Measurements from ENCODE around the gene SLC66A2. TPM values are rescaled to one million over a fixed set of nuclear protein-coding genes. Genes with fewer than 3 reads are reported as not detected.

SLC66A2 gene
- total and polyA plus RNA-seq, 2 donors = 14.8 to 47.8 TPM

DNA sequence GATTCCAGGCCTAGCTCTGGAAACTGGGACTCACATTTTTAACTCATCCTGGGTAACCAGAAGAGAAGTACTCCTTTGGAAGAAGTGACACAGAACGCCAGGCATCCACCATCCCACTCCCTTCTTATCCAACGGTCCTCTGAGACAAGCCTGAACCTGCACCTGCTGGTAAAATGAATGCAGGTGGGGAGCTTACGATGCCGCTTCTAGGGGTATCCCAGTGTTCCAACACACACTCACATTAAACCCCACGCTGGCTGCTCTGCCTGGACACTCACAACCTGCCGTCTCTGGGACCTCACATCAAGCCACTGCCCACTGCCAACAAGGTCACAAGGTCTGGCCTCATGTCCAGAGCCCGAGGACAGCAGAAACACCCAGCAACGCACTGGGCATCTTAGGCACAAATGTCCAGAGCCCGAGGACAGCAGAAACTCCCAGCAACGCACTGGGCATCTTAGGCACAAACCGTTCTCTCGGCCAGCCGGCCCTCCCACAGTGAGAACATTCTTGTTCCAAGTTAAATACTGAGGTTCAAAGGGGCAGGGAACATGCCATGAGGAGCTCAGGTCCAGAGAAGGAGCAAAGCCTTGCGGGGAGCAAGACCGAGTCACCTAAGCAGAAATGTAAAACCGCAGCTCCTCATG, 9.9 kb downstream of the SLC66A2 start:
- no peaks in the 10 kb centered on the region for H3K4me1 ChIP-seq (ENCODE audit: insufficient read depth)
- H3K4me3 ChIP-seq (ENCODE audit: low read depth, low read length) = no peak overlapping the region
- no peak for DNase-seq (ENCODE audit: extremely low spot score)
- WGBS = 87% methylated on average over 16 of the region's 16 CpGs
- H3K27ac ChIP-seq (ENCODE audit: low read depth) = no peak overlapping the region
- no peaks in the 10 kb centered on the region for H3K36me3 ChIP-seq (ENCODE audit: insufficient read depth)

DNA sequence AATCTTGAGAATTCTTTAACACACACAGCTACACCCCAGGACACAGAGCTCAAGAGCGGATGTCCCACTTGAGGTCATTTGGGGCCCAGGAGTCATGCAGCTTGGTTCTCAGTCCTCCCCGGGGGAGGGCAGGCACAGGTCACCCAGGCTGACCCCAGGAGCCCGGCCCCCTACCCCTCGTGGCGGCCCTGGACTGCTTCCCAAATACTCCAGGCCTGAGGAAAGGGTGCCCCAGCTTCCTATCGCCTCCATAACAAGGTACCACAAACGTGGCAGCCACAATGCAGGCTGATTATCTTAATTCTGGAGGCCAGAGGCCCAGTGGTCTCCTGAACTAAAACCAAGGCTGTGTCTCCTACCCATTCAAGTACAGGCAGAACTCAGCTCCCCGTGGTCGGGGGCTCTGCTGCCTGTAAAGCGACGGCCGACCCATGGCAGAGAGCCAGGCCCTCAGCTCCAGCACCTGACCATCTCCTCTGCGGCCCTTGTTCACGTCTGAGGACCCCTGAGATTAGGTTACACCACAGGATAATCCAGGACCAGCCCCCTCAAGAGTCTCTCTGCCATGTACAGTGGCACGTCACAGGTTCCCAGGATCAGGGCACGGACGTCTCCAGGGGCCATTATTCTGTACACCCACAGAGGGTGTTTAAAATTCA, 10.5 kb downstream of the SLC66A2 start:
- H3K4me1 ChIP-seq (ENCODE audit: insufficient read depth) = no peaks in the 10 kb centered on the region
- H3K27ac ChIP-seq (ENCODE audit: low read depth) = no peak overlapping the region
- no peak overlapping the region for H3K4me3 ChIP-seq (ENCODE audit: low read depth, low read length)
- no peaks in the 10 kb centered on the region for H3K36me3 ChIP-seq (ENCODE audit: insufficient read depth)
- DNase-seq (ENCODE audit: extremely low spot score) = no peak
- WGBS = 86% methylated on average over 17 of the region's 17 CpGs

DNA sequence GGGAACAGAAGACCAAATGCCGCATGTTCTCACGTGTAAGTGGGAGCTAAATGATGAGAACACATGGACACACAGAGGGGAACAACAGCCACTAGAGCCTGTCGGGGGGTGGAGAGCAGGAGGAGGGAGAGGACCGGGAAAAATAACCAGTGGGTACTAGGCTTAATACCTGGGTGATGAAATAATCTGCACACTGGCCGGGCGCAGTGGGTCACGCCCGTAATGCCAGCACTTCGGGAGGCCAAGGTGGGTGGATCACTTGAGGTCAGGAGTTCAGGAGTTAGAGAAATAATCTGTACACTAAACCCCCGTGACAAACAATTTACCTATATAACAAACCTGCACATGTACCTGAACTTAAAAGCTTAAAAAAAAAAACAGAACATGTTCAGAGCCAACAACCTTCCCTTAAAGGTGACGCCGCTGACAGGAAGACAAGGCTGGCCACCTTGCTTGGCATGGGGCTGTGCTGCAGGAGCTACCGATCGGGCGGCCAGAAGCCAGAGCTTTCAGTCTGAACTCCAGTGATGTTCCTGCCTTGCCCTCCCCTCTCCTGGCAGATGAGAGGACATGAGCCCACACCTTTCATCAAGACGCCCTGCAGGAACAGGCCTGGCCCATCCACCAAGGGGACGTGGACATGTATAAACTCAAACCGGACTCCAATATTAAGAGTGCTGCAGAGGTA, 11.2 kb downstream of the SLC66A2 start:
- WGBS = 96% methylated on average over 18 of the region's 18 CpGs
- H3K36me3 ChIP-seq (ENCODE audit: insufficient read depth) = no peaks in the 10 kb centered on the region
- no peaks in the 10 kb centered on the region for H3K4me1 ChIP-seq (ENCODE audit: insufficient read depth)
- H3K4me3 ChIP-seq (ENCODE audit: low read depth, low read length) = no peak overlapping the region
- DNase-seq (ENCODE audit: extremely low spot score) = no peak
- H3K27ac ChIP-seq (ENCODE audit: low read depth) = no peak overlapping the region

DNA sequence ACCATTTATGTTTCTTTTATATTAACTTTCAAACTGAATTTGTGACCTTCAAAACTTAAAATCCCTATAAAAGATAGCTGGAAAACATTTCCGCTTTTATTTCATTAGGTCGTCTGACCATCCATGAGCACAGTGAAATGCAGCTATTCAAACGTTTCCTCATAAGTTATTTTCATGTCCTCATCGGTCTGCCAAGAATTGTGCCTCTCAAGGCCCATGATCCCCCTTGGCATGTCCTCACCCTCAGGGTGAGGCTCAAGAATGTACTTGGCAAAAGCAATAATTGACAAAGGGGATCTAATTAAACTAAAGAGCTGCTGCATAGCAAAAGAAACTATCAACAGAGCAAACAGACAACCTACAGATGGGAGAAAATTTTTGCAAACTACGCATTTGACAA, 12.4 kb downstream of the SLC66A2 start:
- DNase-seq (ENCODE audit: extremely low spot score) = no peak
- Histone ChIP-seq H3K27ac (ENCODE audit: low read depth) (no peak overlapping the region), H3K4me1 (ENCODE audit: insufficient read depth) (no peaks in the 10 kb centered on the region), H3K36me3 (ENCODE audit: insufficient read depth) (no peaks in the 10 kb centered on the region), H3K4me3 (ENCODE audit: low read depth, low read length) (no peak overlapping the region)
- 71% methylated on average over 5 of the region's 5 CpGs for WGBS

DNA sequence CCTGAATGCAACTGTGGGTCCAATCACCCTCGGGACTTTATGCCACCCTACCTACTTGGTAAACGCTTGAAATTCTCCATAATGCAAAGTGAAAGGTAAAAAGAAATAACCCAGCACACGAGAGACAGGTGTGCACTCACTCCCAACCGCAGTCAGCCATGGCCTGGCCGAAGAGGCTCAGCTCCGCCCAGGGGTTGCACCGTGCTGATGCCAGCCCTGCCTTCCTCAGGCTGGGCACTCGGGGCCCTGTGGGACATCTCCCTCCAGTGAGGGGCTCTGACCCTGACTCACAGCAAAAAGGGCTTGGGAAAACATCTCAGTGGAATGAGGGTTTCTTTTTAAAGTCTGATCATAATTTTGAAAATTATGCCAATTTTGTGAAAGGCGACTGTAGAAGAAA, 13.3 kb downstream of the SLC66A2 start:
- H3K4me1 ChIP-seq (ENCODE audit: insufficient read depth) = no peaks in the 10 kb centered on the region
- H3K27ac ChIP-seq (ENCODE audit: low read depth) = no peak overlapping the region
- H3K4me3 ChIP-seq (ENCODE audit: low read depth, low read length) = no peak overlapping the region
- H3K36me3 ChIP-seq (ENCODE audit: insufficient read depth) = no peaks in the 10 kb centered on the region
- WGBS = 95% methylated on average over 9 of the region's 9 CpGs
- no peak for DNase-seq (ENCODE audit: extremely low spot score)

DNA sequence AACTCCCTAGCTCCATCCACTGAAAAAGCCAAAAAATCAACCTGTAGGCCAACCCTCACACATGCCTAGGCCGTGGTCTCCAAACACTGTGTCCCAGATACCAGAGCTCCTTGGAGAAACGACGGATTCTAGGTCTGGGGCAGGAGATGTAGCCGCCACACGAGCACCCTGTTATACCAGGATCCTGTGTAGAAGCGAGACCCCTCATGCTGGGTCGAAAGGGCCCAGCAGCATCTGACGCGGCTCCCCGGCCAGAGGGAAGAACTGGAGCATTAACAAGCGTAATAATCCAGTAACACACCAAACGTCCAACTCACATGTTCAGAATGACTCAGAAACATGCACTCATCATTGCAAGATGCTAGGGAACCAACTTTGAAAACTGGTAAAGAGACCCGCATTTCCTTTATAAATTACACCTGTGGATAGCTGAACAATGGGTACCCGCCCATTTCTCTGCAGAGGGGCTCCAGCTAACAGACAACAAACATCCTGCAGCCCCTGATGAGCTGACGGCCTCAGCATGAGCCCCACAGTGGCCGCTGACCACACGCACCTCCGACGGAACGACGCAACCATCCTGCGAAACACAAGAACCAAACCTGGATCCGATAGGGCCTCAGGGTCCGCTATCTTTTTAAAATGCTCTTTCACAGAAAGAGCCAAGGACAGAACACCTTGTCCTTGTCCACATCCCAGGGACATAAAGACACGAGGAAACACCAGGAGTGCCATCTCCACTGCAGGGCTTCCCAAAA, 14.2 kb downstream of the SLC66A2 start:
- no peaks in the 10 kb centered on the region for H3K4me1 ChIP-seq (ENCODE audit: insufficient read depth)
- no peak overlapping the region for H3K4me3 ChIP-seq (ENCODE audit: low read depth, low read length)
- no peaks in the 10 kb centered on the region for H3K36me3 ChIP-seq (ENCODE audit: insufficient read depth)
- H3K27ac ChIP-seq (ENCODE audit: low read depth) = no peak overlapping the region
- no peak for DNase-seq (ENCODE audit: extremely low spot score)
- WGBS = 96% methylated on average over 25 of the region's 25 CpGs

DNA sequence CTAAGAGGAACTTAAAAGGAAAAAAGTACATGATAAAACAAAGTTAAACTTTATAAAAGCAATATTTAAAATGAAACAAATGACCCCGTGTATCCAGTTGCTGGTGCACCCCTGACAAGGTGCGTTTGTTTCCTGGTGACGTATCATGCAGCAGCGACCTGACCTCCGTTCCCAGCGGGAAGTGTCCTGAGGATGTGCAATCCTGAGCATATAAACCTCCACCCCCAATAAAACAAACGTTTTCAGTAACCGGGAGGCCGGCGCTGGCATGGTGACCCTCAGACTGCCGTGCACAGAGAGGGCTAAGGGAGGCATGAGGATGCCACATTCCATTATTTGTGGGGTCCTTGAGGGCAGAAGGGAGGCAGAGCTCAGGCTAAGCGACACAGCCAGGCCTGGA, 14.8 kb downstream of the SLC66A2 start:
- no peak overlapping the region for H3K4me3 ChIP-seq (ENCODE audit: low read depth, low read length)
- H3K36me3 ChIP-seq (ENCODE audit: insufficient read depth) = no peaks in the 10 kb centered on the region
- no peak overlapping the region for H3K27ac ChIP-seq (ENCODE audit: low read depth)
- H3K4me1 ChIP-seq (ENCODE audit: insufficient read depth) = no peaks in the 10 kb centered on the region
- DNase-seq (ENCODE audit: extremely low spot score) = no peak
- 93% methylated on average over 12 of the region's 12 CpGs for WGBS

DNA sequence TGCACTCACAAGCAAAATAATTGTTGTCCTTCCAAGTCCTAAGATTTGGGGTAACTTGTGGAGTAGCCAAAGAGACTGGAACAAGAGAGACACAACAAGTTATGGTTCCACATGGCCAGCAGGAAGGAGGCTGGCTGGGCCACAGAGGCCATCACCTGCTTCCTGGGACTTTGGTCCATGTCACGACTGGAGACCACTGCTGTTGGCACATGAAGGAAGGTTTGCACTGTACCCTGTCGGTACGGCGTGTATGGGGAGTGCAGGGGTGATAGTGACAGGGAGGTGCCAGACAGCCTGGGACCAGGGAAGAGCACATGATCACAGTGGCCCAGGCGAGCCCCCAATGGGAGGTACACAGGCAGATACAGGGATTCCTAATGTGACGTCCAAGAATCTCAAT, 15.5 kb downstream of the SLC66A2 start:
- no peaks in the 10 kb centered on the region for H3K4me1 ChIP-seq (ENCODE audit: insufficient read depth)

DNA sequence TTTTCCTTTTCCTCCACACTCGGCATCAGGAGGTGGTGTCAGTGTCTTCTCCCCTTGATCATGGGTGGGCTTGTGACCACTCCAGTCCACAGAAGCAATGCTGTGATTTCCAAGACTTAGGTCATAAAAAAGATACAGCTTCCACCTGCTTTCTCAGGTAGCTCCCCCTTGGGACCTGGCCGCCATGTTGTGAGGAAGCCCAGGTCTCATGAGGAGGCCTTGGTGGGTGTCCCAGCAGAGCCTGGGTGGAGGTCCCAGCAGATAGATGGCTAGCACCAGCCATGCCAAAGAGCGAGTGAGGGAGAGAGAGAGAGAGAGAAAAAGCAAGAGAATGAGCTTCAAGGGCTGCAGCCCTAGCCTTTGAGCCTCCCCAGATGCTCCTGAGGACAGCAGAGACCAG, 16.0 kb downstream of the SLC66A2 start:
- Histone ChIP-seq H3K36me3 (ENCODE audit: insufficient read depth) (no peaks in the 10 kb centered on the region), H3K27ac (ENCODE audit: low read depth) (no peak overlapping the region), H3K4me3 (ENCODE audit: low read depth, low read length) (no peak overlapping the region), H3K4me1 (ENCODE audit: insufficient read depth) (no peaks in the 10 kb centered on the region)
- WGBS = 97% methylated on average over 3 of the region's 3 CpGs
- no peak for DNase-seq (ENCODE audit: extremely low spot score)

More for the DNA sequence above, 15.5 kb downstream of the SLC66A2 start:
- 97% methylated on average over 6 of the region's 6 CpGs for WGBS
- Histone ChIP-seq H3K27ac (ENCODE audit: low read depth) (no peak overlapping the region), H3K4me3 (ENCODE audit: low read depth, low read length) (no peak overlapping the region), H3K36me3 (ENCODE audit: insufficient read depth) (no peaks in the 10 kb centered on the region)
- no peak for DNase-seq (ENCODE audit: extremely low spot score)

DNA sequence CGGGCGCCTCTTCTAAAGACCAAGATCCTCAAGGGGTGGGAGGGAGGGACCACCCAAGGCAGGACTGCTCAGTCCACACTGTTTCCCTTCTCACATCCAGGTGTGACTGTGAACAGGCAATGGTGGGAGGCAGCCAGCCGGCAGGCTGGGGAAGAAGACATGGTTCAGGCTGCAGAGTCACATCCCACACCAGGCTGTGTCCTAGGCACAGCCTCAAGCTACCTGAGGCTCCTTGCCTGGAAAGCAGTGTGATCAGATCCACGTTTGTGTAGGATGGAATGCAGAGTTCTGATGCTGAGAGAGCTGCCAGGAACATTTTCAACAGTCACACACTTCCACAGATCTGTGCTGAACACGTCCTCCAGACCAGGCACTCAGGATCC, 16.4 kb downstream of the SLC66A2 start:
- H3K36me3 ChIP-seq (ENCODE audit: insufficient read depth) = no peaks in the 10 kb centered on the region
- no peak overlapping the region for H3K27ac ChIP-seq (ENCODE audit: low read depth)
- no peak for DNase-seq (ENCODE audit: extremely low spot score)
- H3K4me1 ChIP-seq (ENCODE audit: insufficient read depth) = no peaks in the 10 kb centered on the region
- 85% methylated on average over 5 of the region's 5 CpGs for WGBS
- no peak overlapping the region for H3K4me3 ChIP-seq (ENCODE audit: low read depth, low read length)

DNA sequence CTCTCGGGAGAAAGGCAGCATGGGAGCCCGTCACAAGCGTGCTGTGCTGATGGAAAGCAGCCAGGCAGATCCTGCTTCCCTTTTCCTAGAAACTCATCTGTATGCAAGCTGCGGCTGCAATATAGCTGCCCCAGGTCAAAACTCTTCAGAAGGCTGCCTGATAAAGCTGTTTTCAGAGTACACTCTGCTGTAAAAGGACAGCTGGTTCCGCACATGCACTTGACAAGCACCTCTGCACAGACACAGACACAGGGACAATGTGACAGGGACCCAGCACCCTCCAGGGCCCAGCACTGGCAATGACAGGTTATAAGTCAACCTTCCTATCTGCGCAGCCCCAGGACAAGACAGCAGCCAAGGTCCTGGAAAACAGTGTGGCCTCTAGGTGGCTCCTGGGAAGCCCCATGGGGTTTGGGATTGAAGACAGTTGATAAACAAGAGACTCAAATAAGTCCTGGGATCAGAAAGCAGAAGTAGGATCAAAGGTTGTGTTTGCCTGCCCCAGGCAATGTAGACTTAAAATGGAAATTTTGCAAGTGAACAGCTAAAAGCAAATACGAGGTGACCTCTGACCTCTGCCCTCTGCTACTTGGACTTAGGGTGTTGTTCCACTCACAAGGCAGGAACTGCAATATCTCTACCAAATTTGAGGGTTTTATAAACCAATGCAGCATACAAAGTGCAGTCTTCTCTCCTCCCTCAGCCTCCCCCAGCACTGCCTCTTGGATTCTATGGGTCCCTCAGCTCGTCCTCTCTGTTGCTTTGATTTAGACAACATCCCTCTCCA, 16.9 kb downstream of the SLC66A2 start:
- Histone ChIP-seq H3K4me1 (ENCODE audit: insufficient read depth) (no peaks in the 10 kb centered on the region), H3K36me3 (ENCODE audit: insufficient read depth) (no peaks in the 10 kb centered on the region), H3K4me3 (ENCODE audit: low read depth, low read length) (no peak overlapping the region), H3K27ac (ENCODE audit: low read depth) (no peak overlapping the region)
- WGBS = 83% methylated on average over 8 of the region's 8 CpGs
- DNase-seq (ENCODE audit: extremely low spot score) = no peak

DNA sequence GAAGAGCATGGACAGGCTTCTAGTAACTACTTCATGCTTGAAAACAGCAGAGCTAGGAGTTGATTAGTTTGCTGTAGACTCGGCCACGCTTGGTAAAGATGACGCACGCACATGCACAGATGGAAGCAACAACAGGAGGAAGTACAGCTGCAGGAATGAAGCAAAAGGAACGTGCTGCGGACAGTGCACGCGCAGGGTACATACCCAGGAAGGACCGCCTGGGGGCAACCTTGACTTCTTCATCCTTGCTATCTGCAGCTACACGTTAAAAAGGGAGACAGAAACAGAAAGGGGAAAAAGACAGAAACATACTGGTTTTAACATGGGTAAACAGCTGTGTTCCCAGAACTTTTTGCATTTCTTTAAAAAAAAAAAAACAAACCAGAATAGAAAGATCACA, 17.7 kb downstream of the SLC66A2 start:
- H3K4me1 ChIP-seq (ENCODE audit: insufficient read depth) = no peaks in the 10 kb centered on the region
- H3K27ac ChIP-seq (ENCODE audit: low read depth) = no peak overlapping the region
- no peak overlapping the region for H3K4me3 ChIP-seq (ENCODE audit: low read depth, low read length)
- no peak for DNase-seq (ENCODE audit: extremely low spot score)
- 81% methylated on average over 10 of the region's 10 CpGs for WGBS
- no peaks in the 10 kb centered on the region for H3K36me3 ChIP-seq (ENCODE audit: insufficient read depth)

DNA sequence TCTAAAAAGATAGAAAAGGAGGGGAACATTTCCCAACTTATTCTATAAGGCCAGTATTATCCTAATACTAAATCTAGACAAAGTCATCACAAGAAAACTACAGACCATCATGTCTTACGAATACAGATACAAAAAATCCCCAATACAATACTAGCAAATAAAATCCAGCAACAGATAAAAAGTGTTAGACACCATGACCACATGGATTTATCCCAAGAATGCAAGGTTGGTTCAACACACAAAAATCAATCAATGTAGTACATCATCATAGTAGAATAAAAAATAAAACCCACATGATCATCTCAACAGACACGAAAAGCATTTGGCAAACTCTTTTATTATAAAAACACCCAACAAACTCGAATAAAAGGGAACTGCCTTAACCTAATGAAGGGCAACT, 18.5 kb downstream of the SLC66A2 start:
- Histone ChIP-seq H3K27ac (ENCODE audit: low read depth) (no peak overlapping the region), H3K4me1 (ENCODE audit: insufficient read depth) (no peaks in the 10 kb centered on the region), H3K4me3 (ENCODE audit: low read depth, low read length) (no peak overlapping the region), H3K36me3 (ENCODE audit: insufficient read depth) (peaks cover 2% of the 10 kb centered on the region)
- DNase-seq (ENCODE audit: extremely low spot score) = no peak
- 96% methylated on average over 3 of the region's 3 CpGs for WGBS
